ENCODE results near the gene PDGFA. TPM values are rescaled to one million over a fixed set of nuclear protein-coding genes. Genes with fewer than 3 reads are reported as not detected.

PDGFA gene
- total RNA-seq, 4 donors from 2014 or later, result 10.8 to 31.7 (median 26.0) TPM

DNA sequence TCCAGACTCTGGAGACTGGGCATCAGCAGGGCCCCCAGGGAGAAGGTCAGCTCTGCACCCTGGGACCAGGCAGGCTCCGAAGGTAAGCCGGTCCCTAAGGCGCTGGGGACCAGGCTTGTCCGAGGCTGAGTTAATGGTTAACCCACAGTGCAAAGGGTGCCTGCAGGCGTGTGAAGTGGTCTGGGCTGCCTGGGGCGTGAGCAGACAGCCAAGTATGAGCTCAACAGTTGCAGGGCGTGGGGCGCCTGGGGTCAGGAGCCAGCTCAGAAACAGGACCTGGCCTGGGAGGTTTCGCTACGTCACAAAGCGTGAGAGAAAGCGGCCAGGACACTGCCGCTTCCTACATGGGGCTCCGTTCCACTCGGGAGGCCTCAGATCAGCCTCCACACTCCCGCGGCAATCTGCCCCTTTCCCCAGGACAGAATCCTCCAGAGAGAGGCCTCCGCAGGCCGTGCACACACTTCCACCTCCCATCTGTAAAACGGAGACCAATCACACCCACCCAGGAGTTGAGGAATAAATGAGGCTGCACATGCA is 16.0 kb downstream of the PDGFA start:
- TF ChIP-seq POLR2A (IDR thresholded peaks at IDR 0.05), result no peak
- TF ChIP-seq, protein P1, sequence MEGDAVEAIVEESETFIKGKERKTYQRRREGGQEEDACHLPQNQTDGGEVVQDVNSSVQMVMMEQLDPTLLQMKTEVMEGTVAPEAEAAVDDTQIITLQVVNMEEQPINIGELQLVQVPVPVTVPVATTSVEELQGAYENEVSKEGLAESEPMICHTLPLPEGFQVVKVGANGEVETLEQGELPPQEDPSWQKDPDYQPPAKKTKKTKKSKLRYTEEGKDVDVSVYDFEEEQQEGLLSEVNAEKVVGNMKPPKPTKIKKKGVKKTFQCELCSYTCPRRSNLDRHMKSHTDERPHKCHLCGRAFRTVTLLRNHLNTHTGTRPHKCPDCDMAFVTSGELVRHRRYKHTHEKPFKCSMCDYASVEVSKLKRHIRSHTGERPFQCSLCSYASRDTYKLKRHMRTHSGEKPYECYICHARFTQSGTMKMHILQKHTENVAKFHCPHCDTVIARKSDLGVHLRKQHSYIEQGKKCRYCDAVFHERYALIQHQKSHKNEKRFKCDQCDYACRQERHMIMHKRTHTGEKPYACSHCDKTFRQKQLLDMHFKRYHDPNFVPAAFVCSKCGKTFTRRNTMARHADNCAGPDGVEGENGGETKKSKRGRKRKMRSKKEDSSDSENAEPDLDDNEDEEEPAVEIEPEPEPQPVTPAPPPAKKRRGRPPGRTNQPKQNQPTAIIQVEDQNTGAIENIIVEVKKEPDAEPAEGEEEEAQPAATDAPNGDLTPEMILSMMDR (IDR thresholded peaks at IDR 0.05 in 4 of 5, conservative IDR thresholded peaks at IDR 0.05 in 1 of 5), result no peak
- Histone ChIP-seq H3K9me3 (no peaks in the 10 kb centered on the region), H3K36me3 (peaks cover 0 to 30% of the 10 kb centered on the region in 2 donors), H3K4me3 (no peak overlapping the region), H3K4me1 (peaks cover 8 to 21% of the 10 kb centered on the region in 2 donors), H3K27ac (peak overlapping the region in 3 of 4 donors; percentile 18 to 56 (median 54)), H3K27me3 (no peaks in the 10 kb centered on the region)
- in situ Hi-C loops (cut with MboI; ENCODE audit: low sequenced_read_pairs in 4 of 4) (no loop called here), intact Hi-C loops (cut with DNase I; ENCODE audit: low total_unique reads) (no loop called here)
- DNase-seq (no peak), ATAC-seq (peak in 1 of 2 donors; percentile 37)

DNA sequence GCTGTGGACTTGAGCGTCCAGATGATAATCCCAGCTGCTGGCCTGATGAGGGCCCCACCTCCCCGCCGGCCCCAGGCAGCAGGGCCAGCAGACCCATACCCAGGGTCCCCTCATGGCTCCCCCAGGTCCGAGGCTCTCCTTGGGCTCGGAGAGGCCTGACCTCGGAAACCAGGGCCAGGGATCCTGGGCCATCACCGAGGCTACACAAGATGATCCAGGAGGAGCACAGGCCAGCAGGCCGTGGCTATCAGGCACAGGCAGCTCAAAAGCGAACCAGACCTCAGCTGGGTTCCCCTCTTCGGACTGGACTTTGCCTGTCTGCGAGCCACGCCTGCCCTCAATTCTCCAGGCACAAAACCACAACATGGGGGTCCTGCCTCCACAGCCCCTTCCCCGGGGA is 17.4 kb downstream of the PDGFA start:
- peaks cover 0 to 40% of the 10 kb centered on the region in 2 donors for H3K36me3 ChIP-seq
- no peaks in the 10 kb centered on the region for H3K9me3 ChIP-seq
- DNase-seq (no peak), ATAC-seq (no peak)
- no peaks in the 10 kb centered on the region for H3K27me3 ChIP-seq
- H3K4me3 ChIP-seq, result no peak overlapping the region
- intact Hi-C loops (cut with DNase I; ENCODE audit: low total_unique reads) (no loop called here), in situ Hi-C loops (cut with MboI; ENCODE audit: low sequenced_read_pairs in 4 of 4) (no loop called here)
- peaks cover 8 to 21% of the 10 kb centered on the region in 2 donors for H3K4me1 ChIP-seq
- H3K27ac ChIP-seq, result no peak overlapping the region
- TF ChIP-seq POLR2A (IDR thresholded peaks at IDR 0.05), result no peak

DNA sequence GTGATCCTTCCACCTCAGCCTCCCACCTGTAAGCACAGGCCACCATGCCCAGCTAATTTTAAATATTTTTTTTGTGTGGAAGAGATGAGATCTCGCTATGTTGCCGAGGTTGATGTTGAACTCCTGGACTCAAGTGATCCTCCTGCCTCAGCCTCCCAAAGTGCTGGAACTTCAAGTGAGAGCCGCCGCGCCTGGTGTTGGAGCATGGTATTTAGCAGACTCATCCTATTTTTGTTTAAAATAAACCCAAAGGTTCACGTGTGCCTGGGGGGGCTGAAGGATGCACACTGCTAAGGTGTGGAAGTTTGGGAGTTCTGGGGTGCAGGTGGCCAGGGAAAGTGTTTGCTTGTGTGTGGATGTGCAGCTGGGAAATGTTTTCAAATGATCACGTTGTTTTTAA is 18.1 kb downstream of the PDGFA start:
- no peaks in the 10 kb centered on the region for H3K27me3 ChIP-seq
- no peaks in the 10 kb centered on the region for H3K9me3 ChIP-seq
- TF ChIP-seq, protein P1 (IDR thresholded peaks at IDR 0.05 in 4 of 5, conservative IDR thresholded peaks at IDR 0.05 in 1 of 5), result no peak
- no peak for TF ChIP-seq POLR2A (IDR thresholded peaks at IDR 0.05)
- intact Hi-C loops (cut with DNase I; ENCODE audit: low total_unique reads) (no loop called here), in situ Hi-C loops (cut with MboI; ENCODE audit: low sequenced_read_pairs in 4 of 4) (no loop called here)
- peaks cover 0 to 41% of the 10 kb centered on the region in 2 donors for H3K36me3 ChIP-seq
- H3K4me3 ChIP-seq, result no peak overlapping the region
- no peak for ATAC-seq
- no peak overlapping the region for H3K27ac ChIP-seq
- H3K4me1 ChIP-seq, result peaks cover 8 to 21% of the 10 kb centered on the region in 2 donors
- no peak for DNase-seq

DNA sequence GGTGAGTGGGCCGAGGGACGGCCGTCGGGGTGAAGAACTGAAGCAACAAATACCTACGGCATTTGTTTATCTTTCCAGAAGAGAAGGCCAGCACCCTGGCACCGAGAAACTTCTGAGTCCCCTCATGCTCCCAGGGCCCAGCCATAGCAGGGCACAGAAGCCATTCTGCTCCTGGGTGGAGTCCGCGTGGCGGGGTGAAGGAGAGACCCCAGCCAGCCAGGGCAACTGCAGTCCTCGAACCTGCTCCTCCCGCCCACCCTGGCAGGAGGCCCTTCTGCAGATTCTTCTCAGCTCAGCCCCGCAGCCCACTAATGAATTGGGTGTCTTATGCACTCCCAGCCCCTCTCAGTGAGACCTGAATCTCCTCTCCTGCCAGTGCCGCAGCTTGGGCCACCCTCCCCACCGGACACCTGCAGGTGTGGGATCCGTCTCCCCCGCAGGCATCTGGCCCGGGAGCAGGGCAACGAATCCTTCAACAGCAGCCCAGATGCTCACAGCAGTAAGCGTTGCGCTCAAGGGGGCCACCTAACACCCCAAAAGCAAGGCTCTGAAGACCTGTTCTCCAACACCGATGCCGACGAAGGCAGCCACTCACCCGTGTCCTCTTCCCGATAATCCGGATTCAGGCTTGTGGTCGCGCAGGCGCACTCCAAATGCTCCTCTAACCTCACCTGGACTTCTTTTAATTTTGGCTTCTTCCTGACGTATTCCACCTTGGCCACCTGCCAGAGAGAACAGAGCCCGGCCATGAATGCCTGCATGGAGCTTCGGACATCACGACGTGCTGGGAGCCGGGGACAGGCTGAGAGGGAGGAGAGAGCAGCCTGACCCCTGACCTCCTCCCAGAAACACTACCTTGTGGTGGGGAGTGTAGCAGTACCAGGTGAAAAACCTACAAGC is 18.9 kb downstream of the PDGFA start:
- intact Hi-C loops (cut with DNase I; ENCODE audit: low total_unique reads), result no loop called here
- in situ Hi-C loops (cut with MboI; ENCODE audit: low sequenced_read_pairs in 4 of 4), result no loop called here
- no peaks in the 10 kb centered on the region for H3K27me3 ChIP-seq
- ATAC-seq (no peak), DNase-seq (no peak)
- no peak overlapping the region for H3K4me3 ChIP-seq
- H3K27ac ChIP-seq, result no peak overlapping the region
- H3K9me3 ChIP-seq, result no peaks in the 10 kb centered on the region
- H3K36me3 ChIP-seq, result peaks cover 0 to 41% of the 10 kb centered on the region in 2 donors
- peaks cover 8 to 21% of the 10 kb centered on the region in 2 donors for H3K4me1 ChIP-seq
- no peak for TF ChIP-seq POLR2A (IDR thresholded peaks at IDR 0.05)

DNA sequence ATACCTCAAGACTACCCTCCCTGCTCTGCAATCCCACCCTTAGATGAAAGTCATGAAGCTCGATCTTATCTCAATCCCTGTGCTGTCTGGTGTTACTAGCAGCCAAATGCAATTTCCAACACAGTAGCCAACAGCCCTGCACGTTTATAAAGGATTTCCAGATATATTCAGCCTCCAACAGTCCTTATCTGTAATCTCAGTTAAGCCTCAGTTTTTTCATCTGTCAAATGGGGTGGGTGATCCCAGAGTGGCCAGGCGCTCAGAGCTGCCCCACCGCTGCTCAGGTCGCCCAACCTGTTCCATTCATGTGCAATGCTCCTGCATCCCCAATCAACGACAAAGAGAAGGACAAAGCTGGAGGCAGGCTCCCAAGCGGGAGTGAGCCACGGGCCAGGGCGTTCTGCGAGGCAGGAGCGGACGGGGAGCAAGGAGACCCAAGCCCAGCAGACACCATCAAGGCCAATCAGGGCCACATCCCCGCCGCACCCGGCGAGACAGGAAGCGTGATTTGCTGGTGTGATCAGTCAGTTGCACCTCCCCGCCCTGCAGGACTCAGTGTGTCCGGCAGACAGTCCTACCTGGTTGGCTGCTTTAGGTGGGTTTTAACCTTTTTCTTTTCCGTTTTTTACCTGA is 19.7 kb downstream of the PDGFA start:
- TF ChIP-seq, protein P1 (IDR thresholded peaks at IDR 0.05 in 4 of 5, conservative IDR thresholded peaks at IDR 0.05 in 1 of 5), result no peak
- TF ChIP-seq POLR2A (IDR thresholded peaks at IDR 0.05), result no peak
- no peak overlapping the region for H3K4me3 ChIP-seq
- in situ Hi-C loops (cut with MboI; ENCODE audit: low sequenced_read_pairs in 4 of 4) (no loop called here), intact Hi-C loops (cut with DNase I; ENCODE audit: low total_unique reads) (no loop called here)
- peaks cover 0 to 41% of the 10 kb centered on the region in 2 donors for H3K36me3 ChIP-seq
- H3K4me1 ChIP-seq, result peaks cover 8 to 20% of the 10 kb centered on the region in 2 donors
- no peaks in the 10 kb centered on the region for H3K27me3 ChIP-seq
- no peak overlapping the region for H3K27ac ChIP-seq
- no peak for ATAC-seq
- no peak for DNase-seq
- no peaks in the 10 kb centered on the region for H3K9me3 ChIP-seq
